Osteocyte (in vitro differentiated cells): Measurements from ENCODE around the gene INPP5D. TPM values are rescaled to one million over a fixed set of nuclear protein-coding genes. Genes with fewer than 3 reads are reported as not detected.

Experiments
- DNase-seq: peaks from one replicate; pipeline ENCODE4 v3.0.0; 2021; ENCODE audit warnings: mixed read lengths; ENCODE audit not compliant: unreplicated experiment; ENCODE audit errors: extremely low spot score
- H3K27ac Mint-ChIP-seq: one replicate; pipeline ENCODE4 v1.8.0; 2021; ENCODE audit warnings: mild to moderate bottlenecking, mixed read lengths; ENCODE audit not compliant: unreplicated experiment
- H3K27me3 Mint-ChIP-seq: one replicate; pipeline ENCODE4 v1.8.0; 2021; ENCODE audit warnings: mixed read lengths; ENCODE audit not compliant: unreplicated experiment
- H3K36me3 Mint-ChIP-seq: one replicate; pipeline ENCODE4 v1.8.0; 2021; ENCODE audit warnings: mixed read lengths; ENCODE audit not compliant: unreplicated experiment
- H3K4me1 Mint-ChIP-seq: one replicate; pipeline ENCODE4 v1.8.0; 2021; ENCODE audit warnings: mixed read lengths; ENCODE audit not compliant: unreplicated experiment
- H3K4me3 Mint-ChIP-seq: one replicate; pipeline ENCODE4 v1.8.0; 2021; ENCODE audit warnings: mild to moderate bottlenecking, moderate library complexity, mixed read lengths; ENCODE audit not compliant: unreplicated experiment
- H3K9me3 Mint-ChIP-seq: one replicate; pipeline ENCODE4 v1.8.0; 2021; ENCODE audit warnings: mixed read lengths; ENCODE audit not compliant: unreplicated experiment
- CTCF ChIP-seq: fragments of 200-600 bp; sonication (generic); IDR thresholded peaks from 2 replicates; pipeline ENCODE4 v1.5.0; 2021; ENCODE audit warnings: antibody characterized with exemption, mild to moderate bottlenecking, moderate library complexity
- total RNA-seq: library from RNA; stranded (reverse); gene quantifications from 2 replicates; pipeline ENCODE4 v1.2.1, GENCODE V29; 2021

Gene INPP5D
- total RNA-seq, 1 donor from 2014 or later = 0.40 TPM

- no peaks in the 10 kb centered on the region for H3K9me3 Mint-ChIP-seq
- H3K27ac Mint-ChIP-seq = no peak overlapping the region
- H3K27me3 Mint-ChIP-seq = peaks cover 56% of the 10 kb centered on the region
- TF ChIP-seq CTCF = no peak
- DNase-seq = no peak
- no peaks in the 10 kb centered on the region for H3K36me3 Mint-ChIP-seq
- no peaks in the 10 kb centered on the region for H3K4me1 Mint-ChIP-seq
- no peak overlapping the region for H3K4me3 Mint-ChIP-seq
Observed at GRCh38 chr2:233141901-233142300, 81.8 kb downstream of the INPP5D start.

DNA sequence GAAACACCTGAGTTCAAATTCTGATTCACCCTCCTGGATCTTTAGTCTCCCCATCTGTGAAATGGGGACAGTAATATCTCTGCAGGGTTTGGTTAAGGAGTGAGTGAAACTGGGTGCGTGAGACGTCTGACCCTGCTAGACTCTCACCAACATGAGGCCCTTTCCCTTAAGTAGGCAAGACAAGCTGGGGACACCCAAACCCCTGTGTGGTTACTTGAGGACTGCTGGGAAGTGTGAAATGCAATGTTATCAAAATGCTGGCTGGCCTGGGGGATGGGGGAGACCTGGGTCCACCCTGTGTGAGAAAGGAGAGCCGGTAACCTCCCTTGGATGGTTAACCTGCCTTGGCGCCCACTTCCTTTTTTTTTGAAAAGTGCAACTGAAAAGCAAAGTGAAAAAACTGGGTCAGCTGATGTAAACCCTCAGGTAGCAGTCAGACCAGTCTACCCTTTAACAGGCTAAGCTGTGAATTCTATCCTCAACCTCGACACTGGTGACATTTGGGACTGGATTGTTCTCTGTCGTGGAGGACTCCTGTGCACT is 82.3 kb downstream of the INPP5D start:
- Mint-ChIP-seq H3K9me3 (no peaks in the 10 kb centered on the region), H3K36me3 (no peaks in the 10 kb centered on the region), H3K4me3 (no peak overlapping the region), H3K4me1 (no peaks in the 10 kb centered on the region), H3K27ac (no peak overlapping the region), H3K27me3 (peaks cover 60% of the 10 kb centered on the region)
- DNase-seq = no peak
- TF ChIP-seq CTCF = no peak

DNA sequence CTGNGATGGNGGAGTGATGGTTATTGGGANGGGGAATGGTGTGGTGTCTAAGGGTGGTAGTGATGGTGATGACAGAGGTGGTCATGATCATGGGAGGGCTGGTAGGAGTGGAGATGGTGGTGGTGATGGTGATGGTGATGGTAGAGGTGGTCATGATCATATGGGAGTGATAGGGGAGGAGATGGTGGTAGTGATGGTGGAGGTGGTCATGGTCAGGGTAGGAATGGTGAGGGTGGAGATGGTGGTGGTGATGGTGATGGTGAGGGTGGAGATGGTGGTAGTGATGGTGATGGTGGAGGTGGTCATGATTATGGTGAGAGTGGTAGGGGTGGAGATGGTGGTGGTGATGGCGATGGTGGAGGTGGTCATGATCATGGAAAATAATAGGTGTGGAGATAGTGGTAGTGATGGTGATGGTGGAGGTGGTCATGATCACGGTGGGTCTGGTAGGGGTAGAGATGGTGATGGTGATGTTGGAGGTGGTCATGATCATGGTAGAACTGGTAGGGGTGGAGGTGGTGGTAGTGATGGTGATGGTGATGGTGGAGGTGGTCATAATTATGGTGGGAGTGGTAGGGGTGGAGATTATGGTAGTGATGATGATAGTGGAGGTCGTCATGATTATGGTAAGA is 83.7 kb downstream of the INPP5D start:
- no peaks in the 10 kb centered on the region for H3K4me1 Mint-ChIP-seq
- no peak overlapping the region for H3K4me3 Mint-ChIP-seq
- no peak for TF ChIP-seq CTCF
- no peak overlapping the region for H3K27ac Mint-ChIP-seq
- peaks cover 65% of the 10 kb centered on the region for H3K27me3 Mint-ChIP-seq
- no peak for DNase-seq
- no peaks in the 10 kb centered on the region for H3K36me3 Mint-ChIP-seq
- H3K9me3 Mint-ChIP-seq = no peaks in the 10 kb centered on the region

DNA sequence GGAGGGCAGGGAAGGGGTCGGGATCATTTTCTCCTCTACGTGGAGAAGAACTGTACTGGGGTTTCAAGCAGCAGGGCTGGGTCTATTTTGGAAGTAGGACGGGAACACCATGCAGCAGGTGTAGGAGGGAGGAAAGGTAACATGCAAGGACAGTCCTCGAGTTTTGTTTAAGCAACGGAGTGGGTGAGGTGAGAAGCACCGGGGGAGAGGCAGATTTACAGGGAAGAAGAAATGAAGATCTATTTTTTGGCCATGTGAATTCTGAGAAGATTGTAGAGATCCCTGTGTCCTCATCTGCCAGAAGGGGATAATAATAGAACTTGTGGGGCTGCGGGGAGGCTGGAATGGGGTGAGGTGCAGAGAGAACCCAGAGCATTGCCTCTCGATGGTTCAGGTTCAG is 85.6 kb downstream of the INPP5D start:
- H3K27me3 Mint-ChIP-seq = peaks cover 62% of the 10 kb centered on the region
- H3K4me1 Mint-ChIP-seq = no peaks in the 10 kb centered on the region
- TF ChIP-seq CTCF = no peak
- H3K36me3 Mint-ChIP-seq = no peaks in the 10 kb centered on the region
- no peak for DNase-seq
- H3K27ac Mint-ChIP-seq = no peak overlapping the region
- no peaks in the 10 kb centered on the region for H3K9me3 Mint-ChIP-seq
- H3K4me3 Mint-ChIP-seq = no peak overlapping the region

GRCh38 chr2:233146194-233146593 is 86.1 kb downstream of the INPP5D start:
- no peak for TF ChIP-seq CTCF
- no peak for DNase-seq
- Mint-ChIP-seq H3K4me1 (no peaks in the 10 kb centered on the region), H3K9me3 (no peaks in the 10 kb centered on the region), H3K4me3 (no peak overlapping the region), H3K27ac (no peak overlapping the region), H3K36me3 (no peaks in the 10 kb centered on the region), H3K27me3 (peaks cover 62% of the 10 kb centered on the region)
